GM12878 (cell line): Measurements from ENCODE around the gene PI16.

Experiments
- BHLHE40 ChIP-seq, 2 experiments: fragments of 450-650 bp in 1 of 2; IDR thresholded peaks; 2 replicates each; pipeline ENCODE4 v1.6.1; 2011 to 2017; ENCODE audit warnings: low read depth in 2 of 2, borderline replicate concordance in 1 of 2, improper control_type of control experiment in 1 of 2, low read length in 1 of 2, mild to moderate bottlenecking in 1 of 2
- ETV6 ChIP-seq, 2 experiments: fragments of 450-650 bp in 1 of 2; IDR thresholded peaks in 1 of 2; conservative IDR thresholded peaks in 1 of 2; 2 replicates each; pipeline ENCODE4 v1.6.1; 2014; ENCODE audit warnings: antibody characterized with exemption in 1 of 2, borderline replicate concordance in 1 of 2, low read depth in 1 of 2, mild to moderate bottlenecking in 1 of 2, moderate library complexity in 1 of 2
- FOXK2 ChIP-seq: fragments of 450-650 bp; IDR thresholded peaks from 2 replicates; pipeline ENCODE4 v1.6.1; 2017; ENCODE audit warnings: mild to moderate bottlenecking, moderate library complexity
- POLR2AphosphoS5 ChIP-seq: IDR thresholded peaks from 2 replicates; pipeline ENCODE4 v1.6.1; 2011; ENCODE audit warnings: mild to moderate bottlenecking, low read length, inconsistent platforms
- RAD21 ChIP-seq: IDR thresholded peaks from 2 replicates; pipeline ENCODE4 v1.6.1; 2011; ENCODE audit warnings: mild to moderate bottlenecking, low read depth, low read length, moderate library complexity; ENCODE audit not compliant: insufficient read depth
- SMAD5 ChIP-seq: IDR thresholded peaks from 2 replicates; pipeline ENCODE4 v1.6.1; 2016; ENCODE audit warnings: antibody characterized with exemption, low read depth
- YY1 ChIP-seq: IDR thresholded peaks from 2 replicates; pipeline ENCODE4 v1.6.1; 2011; ENCODE audit warnings: low read depth, mild to moderate bottlenecking, low read length
- TF ChIP-seq, protein P1 (sequence below), 3 experiments: IDR thresholded peaks in 2 of 3; conservative IDR thresholded peaks in 1 of 3; 2 replicates each; pipeline ENCODE4 v1.5.1; 2011; ENCODE audit warnings: low read depth in 3 of 3, low read length in 3 of 3, mild to moderate bottlenecking in 3 of 3, control low read depth in 2 of 3, moderate library complexity in 2 of 3, inconsistent platforms in 1 of 3, mixed read lengths in 1 of 3; ENCODE audit not compliant: control insufficient read depth in 2 of 3, insufficient read depth in 1 of 3; ENCODE audit errors: extremely low read depth in 1 of 3
- TF ChIP-seq, protein P2 (sequence below): IDR thresholded peaks from 2 replicates; pipeline ENCODE4 v1.6.1; 2012; ENCODE audit warnings: low read depth, low read length, improper control_type of control experiment
- TF ChIP-seq, protein P3 (sequence below): fragments of 450-650 bp; IDR thresholded peaks from 2 replicates; pipeline ENCODE4 v1.6.1; 2016; ENCODE audit warnings: mild to moderate bottlenecking
- TF ChIP-seq, protein P4 (sequence below): IDR thresholded peaks from 2 replicates; pipeline ENCODE4 v1.6.1; 2012; ENCODE audit warnings: mild to moderate bottlenecking, low read depth, low read length
- TF ChIP-seq, protein P5 (sequence below): IDR thresholded peaks from 2 replicates; pipeline ENCODE4 v1.6.1; 2012; ENCODE audit warnings: low read depth, low read length, improper control_type of control experiment

DNA sequence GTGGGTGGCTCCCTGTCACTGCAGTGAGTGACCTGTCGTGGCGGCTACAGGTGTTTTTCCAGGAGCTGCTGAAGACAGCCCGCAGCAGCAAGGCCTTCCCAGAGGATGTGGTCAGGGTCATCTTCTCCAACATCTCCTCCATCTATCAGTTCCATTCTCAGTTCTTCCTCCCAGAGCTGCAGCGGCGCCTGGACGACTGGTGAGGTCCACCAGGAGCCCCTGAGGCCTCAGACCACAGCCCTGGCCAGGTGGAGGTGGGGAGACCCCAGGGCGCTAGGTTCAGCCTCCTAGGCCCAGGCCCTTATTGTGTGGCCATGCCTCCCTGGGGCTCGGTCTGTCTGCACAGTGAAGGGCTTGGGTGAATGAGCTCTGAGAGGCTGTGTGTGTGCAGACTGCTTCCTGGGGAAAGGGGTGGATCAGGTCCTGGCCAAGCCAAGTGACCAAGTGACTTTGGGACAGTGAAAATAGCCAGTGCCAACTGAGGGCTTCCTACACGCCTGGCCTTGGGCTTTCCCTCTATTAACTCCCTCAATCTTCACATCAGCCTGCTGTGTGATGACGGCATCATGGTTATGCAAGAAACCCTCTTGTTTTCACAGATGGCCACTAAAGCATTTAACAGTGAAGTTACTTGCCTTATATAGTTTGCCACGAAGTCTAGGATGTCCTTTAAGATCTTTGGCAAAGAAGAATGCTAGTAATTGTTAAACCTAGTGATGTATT is 57.3 kb downstream of the PI16 start:
- TF ChIP-seq, protein P1, sequence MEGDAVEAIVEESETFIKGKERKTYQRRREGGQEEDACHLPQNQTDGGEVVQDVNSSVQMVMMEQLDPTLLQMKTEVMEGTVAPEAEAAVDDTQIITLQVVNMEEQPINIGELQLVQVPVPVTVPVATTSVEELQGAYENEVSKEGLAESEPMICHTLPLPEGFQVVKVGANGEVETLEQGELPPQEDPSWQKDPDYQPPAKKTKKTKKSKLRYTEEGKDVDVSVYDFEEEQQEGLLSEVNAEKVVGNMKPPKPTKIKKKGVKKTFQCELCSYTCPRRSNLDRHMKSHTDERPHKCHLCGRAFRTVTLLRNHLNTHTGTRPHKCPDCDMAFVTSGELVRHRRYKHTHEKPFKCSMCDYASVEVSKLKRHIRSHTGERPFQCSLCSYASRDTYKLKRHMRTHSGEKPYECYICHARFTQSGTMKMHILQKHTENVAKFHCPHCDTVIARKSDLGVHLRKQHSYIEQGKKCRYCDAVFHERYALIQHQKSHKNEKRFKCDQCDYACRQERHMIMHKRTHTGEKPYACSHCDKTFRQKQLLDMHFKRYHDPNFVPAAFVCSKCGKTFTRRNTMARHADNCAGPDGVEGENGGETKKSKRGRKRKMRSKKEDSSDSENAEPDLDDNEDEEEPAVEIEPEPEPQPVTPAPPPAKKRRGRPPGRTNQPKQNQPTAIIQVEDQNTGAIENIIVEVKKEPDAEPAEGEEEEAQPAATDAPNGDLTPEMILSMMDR (IDR thresholded peaks at IDR 0.05 in 2 of 3, conservative IDR thresholded peaks at IDR 0.05 in 1 of 3; ENCODE audit: control insufficient read depth in 2 of 3, extremely low read depth in 1 of 3, insufficient read depth in 1 of 3, low read depth in 3 of 3, low read length in 3 of 3) = no peak
- no peak for TF ChIP-seq YY1
- TF ChIP-seq, protein P2, sequence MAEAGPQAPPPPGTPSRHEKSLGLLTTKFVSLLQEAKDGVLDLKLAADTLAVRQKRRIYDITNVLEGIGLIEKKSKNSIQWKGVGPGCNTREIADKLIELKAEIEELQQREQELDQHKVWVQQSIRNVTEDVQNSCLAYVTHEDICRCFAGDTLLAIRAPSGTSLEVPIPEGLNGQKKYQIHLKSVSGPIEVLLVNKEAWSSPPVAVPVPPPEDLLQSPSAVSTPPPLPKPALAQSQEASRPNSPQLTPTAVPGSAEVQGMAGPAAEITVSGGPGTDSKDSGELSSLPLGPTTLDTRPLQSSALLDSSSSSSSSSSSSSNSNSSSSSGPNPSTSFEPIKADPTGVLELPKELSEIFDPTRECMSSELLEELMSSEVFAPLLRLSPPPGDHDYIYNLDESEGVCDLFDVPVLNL = no peak
- TF ChIP-seq, protein P3, sequence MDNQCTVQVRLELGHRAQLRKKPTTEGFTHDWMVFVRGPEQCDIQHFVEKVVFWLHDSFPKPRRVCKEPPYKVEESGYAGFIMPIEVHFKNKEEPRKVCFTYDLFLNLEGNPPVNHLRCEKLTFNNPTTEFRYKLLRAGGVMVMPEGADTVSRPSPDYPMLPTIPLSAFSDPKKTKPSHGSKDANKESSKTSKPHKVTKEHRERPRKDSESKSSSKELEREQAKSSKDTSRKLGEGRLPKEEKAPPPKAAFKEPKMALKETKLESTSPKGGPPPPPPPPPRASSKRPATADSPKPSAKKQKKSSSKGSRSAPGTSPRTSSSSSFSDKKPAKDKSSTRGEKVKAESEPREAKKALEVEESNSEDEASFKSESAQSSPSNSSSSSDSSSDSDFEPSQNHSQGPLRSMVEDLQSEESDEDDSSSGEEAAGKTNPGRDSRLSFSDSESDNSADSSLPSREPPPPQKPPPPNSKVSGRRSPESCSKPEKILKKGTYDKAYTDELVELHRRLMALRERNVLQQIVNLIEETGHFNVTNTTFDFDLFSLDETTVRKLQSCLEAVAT = no peak
- no peak for TF ChIP-seq FOXK2
- TF ChIP-seq BHLHE40 (IDR thresholded peaks at IDR 0.05; ENCODE audit: borderline replicate concordance in 1 of 2, low read depth in 2 of 2, low read length in 1 of 2) = no peak
- TF ChIP-seq, protein P4, sequence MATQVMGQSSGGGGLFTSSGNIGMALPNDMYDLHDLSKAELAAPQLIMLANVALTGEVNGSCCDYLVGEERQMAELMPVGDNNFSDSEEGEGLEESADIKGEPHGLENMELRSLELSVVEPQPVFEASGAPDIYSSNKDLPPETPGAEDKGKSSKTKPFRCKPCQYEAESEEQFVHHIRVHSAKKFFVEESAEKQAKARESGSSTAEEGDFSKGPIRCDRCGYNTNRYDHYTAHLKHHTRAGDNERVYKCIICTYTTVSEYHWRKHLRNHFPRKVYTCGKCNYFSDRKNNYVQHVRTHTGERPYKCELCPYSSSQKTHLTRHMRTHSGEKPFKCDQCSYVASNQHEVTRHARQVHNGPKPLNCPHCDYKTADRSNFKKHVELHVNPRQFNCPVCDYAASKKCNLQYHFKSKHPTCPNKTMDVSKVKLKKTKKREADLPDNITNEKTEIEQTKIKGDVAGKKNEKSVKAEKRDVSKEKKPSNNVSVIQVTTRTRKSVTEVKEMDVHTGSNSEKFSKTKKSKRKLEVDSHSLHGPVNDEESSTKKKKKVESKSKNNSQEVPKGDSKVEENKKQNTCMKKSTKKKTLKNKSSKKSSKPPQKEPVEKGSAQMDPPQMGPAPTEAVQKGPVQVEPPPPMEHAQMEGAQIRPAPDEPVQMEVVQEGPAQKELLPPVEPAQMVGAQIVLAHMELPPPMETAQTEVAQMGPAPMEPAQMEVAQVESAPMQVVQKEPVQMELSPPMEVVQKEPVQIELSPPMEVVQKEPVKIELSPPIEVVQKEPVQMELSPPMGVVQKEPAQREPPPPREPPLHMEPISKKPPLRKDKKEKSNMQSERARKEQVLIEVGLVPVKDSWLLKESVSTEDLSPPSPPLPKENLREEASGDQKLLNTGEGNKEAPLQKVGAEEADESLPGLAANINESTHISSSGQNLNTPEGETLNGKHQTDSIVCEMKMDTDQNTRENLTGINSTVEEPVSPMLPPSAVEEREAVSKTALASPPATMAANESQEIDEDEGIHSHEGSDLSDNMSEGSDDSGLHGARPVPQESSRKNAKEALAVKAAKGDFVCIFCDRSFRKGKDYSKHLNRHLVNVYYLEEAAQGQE = no peak
- TF ChIP-seq SMAD5 = no peak
- no peak for TF ChIP-seq POLR2AphosphoS5
- TF ChIP-seq RAD21 = no peak
- TF ChIP-seq ETV6 (conservative IDR thresholded peaks at IDR 0.05 in 1 of 2, IDR thresholded peaks at IDR 0.05 in 1 of 2; ENCODE audit: borderline replicate concordance in 1 of 2, low read depth in 1 of 2) = no peak
- TF ChIP-seq, protein P5, sequence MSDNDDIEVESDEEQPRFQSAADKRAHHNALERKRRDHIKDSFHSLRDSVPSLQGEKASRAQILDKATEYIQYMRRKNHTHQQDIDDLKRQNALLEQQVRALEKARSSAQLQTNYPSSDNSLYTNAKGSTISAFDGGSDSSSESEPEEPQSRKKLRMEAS = no peak
